NCI-H146 treated with DMSO at 0.1 percent for 48 hours (cell line): ENCODE data around the gene AURKA.
"Not testable (repeated sequence)": the region's sequence is repeated elsewhere in the genome, so short reads cannot be mapped to it uniquely, and the experiment has no call there.

Source experiments
- DNase-seq: peaks from one replicate; lab custom pipeline; 2025; ENCODE audit not compliant: unreplicated experiment; lab: John Stamatoyannopoulos, UW

The AURKA gene

DNA sequence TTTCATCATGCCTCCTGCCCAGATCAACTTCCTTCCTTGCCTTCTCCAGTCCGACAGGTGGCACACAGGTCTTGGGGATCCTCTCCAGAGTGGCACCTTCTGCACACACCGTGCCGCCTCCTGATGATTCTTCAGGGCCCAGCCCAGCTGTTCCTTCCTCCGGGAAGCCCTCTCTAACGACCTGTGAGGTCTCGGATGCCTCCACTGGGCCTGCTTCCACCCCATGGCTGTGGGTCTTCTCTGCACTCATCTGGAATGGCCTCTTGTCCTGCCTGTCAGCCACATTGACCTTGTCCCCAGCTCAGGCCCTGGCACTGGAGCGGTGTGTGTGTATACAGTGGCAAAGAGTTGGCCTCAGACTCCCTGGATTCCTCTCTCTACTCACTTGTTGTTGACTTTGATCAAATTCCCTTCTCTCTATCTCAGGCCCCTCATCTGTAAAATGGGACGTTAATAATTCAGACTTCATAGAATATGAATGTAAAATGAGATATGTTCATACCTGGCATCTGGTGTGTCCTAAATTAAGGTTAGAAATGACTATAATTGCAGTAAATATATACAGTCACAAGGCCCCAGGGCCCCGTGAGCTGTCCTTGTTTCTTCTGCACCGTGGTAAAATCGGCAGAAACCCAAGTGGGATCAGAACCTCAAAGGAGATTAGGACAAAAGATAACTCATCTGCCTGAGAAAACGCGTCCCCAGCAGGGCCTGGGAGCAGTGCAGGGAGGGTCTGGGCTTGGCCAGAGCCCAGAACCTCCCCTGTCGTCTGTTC lies 31.7 kb downstream of the AURKA start:
- no peak for DNase-seq

DNA sequence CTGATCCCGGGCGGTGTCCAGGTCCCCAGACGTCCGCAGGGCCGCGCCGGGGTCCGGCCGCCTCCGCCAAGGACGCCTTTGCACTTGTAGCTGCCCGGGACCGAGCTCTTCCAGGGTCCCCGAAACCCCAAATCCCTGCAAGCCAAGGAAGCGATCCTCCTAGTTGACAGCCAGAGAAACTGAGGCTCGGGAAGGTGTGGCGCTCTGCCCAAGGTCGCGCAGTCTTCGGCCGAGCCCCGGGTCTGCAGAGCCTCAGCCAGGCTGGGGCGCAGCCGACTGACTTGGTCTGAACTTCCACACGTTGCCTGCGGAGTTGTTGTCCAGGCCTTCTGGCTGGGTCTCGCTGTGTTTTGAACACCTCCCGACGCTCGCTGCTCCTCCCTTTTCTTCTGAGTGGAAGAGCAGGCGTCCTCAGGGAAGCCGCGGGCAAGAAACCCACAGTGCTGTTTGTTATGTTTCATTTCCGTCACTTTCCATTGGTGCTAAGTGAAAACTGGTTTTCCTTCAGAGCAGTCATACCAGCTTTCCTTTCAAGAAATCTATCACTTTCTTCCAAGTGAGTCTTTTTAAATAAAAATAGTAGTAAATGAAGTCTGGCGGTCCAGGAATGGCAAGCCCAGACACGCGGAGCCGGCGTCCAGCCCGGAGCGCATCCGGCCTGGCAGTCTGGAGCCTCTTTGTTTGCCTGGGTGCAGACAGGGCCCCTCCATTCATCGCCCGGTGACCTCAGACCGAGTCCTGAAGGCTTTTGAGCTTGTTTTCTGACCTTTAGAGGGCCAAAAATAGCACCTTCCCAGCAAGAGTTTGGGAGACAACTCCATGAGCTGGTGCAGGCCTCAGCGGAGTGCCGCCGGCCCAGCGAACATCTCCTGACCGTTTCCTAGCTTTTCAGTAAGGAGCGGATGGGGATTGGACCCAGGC lies 32.5 kb downstream of the AURKA start:
- DNase-seq: peak; percentile 77

DNA sequence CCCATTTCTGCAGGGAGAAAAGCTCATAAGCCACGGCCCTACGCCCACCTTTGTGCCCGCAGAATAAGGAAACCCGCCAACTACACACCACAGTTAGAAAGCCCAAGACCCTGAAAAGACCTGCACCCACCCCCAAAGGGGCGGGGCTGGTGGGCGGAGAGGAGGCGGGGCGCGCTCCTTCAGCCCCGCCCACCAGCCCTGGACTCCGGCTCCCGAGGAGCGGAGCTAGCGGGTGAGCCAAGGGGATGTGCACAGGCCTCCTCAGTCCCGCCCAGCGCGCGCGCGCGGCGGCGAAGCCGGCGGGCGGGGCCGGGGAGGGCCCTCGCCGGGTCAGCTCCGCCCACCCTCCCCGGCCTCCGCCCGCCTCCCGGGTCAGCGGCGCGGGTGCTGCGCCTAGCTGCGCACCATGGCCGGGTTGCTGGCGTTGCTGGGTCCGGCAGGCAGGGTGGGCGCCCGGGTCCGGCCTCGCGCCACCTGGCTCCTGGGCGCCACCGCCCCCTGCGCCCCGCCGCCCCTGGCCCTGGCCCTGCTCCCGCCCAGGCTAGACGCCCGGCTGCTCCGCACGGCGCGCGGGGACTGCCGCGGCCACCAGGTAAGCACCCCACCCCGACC lies 33.3 kb downstream of the AURKA start, which contains the start of gene FAM210B:
Gene FAM210B, plus strand, starts transcription at position 375 of the 612 bp plus-strand sequence. Its CDS starts 32 bp downstream, at position 407.
- DNase-seq: peak; percentile 77

DNA sequence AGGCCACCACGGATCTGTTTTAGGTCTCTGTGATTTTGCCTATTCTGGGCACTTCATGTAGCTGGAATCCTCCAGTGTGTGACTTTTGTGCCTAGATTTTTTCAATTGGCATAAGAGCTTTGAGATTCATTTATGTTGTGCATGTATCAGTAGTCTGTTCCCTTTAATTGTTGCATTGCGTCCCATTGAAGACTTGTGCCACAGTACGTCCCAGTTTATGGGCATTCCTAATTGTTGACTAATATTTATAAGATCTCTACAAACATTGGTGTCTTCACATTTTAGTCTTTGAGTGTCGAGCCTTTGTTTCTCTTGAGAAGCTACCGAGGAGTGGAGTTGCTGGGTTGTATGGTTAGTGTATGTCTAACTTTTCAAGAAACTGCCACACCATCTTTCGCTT lies 33.9 kb downstream of the AURKA start:
- DNase-seq: no peak

DNA sequence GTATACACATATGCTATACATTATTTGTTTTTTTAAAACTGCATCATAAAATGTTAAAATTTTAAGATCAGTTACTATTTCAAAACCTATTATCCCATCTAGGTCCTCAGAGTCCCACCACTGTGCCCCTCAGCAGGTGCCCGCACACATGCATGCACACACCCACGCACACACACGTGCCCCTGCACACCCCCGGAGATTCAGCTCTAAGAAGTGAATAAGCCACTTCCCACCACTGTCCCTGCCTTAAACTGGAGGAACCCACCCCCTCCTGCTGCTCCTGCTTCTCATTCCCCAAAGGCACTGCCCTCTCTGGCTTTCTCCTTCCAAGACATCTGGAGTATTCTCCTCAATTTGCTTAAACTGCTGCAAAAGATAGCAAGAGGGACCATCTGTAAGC lies 38.7 kb downstream of the AURKA start:
- DNase-seq: no peak

DNA sequence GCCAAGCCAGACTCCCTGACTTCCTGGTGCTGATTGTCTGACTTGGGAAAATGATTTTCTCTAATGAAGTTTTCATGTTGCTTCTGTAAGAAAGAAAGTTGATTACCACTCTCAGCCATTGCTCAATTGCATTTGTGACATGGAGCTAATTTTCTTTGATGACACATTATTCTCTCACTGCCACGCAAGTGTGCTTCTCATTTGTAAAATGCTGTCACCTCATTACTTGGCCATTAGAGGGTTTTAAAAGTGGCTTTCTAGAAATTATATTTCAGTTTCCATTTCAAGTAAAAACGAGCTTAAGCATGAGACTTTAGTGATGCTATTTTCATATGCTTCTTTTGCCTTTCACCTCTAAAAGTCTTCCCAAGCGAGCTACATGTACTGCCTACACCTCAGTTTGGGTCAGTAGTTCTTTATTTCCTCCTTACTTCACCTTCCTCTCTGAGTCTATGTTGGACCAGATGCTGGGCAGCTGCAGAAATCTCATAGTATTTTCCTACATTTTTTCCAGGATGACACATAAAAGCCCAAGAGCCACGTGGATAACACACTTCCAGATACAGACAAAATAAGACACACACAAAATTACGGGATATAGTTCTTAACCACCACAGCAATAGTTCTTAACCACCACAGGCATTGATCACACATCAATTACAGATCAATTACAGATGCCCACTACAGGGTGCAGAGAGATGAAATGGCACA lies 39.5 kb downstream of the AURKA start:
- no peak for DNase-seq

DNA sequence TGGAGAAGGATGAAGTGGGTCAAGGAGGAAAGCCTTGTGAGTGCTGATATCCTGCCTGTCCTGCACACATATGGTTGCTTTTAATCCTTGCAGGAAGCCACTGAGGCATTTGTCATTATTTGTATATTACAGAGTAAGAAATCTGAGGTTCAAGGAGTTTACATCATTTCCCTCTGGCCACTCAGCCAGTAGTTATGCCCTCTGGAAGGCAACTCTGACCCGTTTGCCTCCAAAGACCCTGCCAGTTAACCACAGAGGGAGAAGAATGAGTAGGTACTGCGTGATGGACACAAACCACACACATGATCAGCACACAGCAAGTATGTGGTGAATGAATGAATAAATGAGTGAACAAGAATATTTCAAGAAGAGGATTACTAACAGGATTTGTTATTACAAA lies 41.2 kb downstream of the AURKA start:
- DNase-seq: no peak

DNA sequence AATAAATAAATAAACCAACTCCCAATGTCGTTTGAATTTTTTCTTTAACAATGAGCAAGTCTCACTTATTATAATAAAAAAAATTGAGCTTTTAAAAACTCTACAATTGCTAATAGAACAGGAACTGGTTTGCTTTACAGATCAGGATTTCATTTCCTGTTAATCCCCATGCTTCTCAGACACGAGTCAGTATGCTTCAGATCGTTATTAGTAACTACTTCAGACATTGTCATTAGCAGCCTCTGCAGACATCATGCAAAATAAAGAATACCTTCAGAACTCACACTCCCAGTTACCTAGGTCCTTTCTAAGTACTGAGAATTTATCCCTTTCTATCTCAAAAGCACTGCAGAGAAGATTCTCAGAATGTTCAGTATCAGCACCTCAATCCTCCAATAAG lies 43.3 kb downstream of the AURKA start:
- no peak for DNase-seq

DNA sequence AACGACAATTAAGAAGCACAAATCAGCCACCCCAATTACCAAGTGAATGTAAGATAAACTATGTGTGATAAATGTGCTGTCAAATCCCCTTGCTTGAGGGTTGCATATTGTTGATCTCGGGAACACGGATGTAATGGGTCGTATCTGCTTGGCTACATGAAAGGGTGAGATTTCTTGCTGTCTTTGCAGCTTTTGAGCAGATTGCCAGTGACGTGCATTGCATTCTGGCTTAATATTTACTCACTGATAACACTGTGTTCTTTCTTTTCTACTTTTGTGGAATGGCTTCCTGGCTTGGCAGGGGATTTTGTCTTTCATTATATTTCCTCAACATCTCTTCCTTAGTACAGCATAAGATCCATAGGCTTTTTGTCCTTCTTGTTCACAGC lies 43.7 kb downstream of the AURKA start:
- peak; percentile 40 for DNase-seq

DNA sequence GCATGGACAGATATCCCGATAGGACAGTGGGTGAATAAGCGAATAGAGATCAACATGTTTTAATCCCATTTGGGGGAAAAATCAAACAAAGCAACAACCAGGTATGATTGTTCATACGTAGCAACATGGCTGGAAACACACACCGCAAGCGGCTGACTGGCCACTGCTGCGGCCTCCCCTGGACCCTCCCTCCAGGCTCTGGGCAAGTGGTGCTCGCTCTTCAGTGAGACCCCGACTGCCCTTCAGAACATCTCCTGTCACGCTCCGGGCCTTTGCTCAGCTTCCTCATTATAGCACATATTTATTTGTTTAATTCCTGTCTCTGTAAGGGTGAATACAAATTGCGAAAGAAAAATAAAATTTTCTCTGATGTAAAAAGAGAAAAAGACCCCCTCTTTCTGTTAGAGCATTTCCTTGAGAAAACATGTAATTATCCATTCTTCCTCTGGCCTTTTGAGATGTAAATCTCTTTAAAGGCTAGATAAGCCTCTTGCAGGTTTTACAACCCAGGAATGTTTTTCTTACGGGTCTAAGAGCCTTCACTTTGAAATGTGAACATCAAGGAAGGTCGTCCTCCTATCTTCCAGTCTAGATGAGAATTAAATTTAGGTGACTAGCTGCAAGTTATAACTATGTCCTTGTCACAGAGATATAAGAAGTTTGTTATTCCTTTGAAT lies 44.2 kb downstream of the AURKA start:
- DNase-seq: no peak

DNA sequence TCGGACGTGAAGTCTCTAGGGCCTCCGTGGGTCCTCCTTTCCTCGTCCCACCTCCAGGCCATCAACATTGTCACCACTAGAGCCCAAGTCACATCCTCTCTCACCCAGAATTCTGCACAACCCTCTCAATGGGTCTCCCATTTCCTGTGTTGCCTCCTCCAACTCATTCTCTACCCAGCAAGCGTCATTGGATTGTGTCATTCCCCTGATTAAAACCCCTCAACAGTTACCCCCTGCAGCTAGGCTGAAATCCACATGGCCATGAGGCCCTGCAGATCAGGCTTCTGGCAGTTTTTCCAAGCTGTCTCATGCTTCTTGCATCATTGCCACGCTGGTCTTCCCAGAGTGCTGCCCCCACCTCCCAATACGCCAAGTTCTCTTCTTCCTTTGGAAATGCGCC lies 46.1 kb downstream of the AURKA start:
- DNase-seq: no peak

DNA sequence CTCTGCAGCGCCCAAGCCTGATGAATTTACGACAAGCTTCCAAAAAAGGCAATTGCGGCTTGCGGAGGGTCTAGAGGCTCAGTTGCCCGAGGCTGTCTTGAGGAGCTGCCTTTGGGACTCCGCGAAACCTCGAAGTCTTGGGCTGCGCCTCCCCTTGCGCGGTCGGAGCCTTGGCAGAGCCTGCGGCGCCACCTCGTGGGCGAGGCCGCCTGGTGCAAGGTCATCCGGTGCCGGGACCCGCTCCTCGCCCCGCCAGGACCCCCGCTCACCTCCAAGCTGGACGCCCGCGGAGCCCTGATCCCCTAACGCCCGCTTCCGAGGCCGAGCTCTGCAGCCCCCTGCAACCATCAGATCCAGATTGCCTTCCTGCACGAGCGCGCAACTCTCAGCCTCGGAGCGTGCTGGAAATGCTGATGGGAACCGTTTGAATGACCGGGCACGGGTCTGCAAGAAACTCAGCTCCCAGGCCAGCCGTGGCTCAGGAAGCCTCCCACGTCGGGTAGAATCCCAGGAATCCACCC lies 48.1 kb downstream of the AURKA start:
- DNase-seq: no peak

DNA sequence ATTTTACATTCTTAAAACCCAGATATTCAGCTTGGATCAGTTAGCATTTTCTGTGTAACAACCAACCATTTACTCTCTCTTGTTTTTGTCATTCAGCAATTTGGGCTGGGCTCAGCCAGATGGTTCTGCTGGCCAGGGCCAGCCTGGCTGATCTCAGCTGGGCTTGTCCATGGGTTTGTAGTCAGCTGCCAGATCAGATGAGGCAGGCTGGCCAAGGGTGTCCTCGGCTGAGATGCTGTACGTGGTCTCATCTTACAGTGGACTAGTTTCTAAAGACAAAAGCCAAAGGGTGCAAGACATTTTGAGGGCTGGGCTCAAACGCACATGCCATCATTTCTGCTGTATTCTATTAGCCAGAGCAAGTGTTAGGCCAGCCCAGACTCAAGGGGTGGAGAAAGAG lies 49.2 kb downstream of the AURKA start:
- no peak for DNase-seq

DNA sequence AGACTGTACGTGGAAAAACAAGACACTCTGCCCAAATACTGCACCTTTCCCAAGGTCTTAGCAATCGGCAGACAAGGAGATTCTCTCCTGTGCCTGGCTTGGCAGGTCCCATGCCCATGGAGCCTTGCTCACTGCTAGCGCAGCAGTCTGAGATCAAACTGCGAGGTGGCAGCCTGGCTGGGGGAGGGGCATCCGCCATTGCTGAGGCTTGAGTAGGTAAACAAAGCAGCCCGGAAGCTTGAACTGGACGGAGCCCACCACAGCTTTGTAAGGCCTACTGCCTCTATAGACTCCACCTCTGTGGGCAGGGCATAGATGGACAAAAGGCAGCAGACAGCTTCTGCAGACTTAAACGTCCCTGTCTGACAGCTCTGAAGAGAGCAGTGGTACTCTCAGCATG lies 55.3 kb downstream of the AURKA start:
- DNase-seq: not testable (repeated sequence)

DNA sequence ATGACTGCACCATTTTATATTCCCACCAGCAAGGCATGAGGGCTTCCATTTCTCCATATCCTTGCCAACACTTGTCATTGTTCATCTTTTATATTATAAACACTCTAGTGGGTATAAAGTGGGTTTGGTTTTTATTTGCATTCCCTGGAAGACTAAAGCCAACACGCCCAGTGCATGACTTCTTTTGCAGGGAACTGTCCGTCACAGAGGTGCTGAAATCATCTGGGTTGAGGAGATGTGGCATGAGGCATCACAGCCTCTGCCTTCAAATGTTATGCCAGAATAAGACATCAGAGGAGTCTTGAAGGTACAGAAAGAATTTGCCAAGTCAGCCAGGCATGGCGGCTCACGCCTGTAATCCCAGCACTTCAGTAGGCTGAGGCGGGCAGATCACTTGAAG lies 63.2 kb downstream of the AURKA start:
- DNase-seq: no peak

DNA sequence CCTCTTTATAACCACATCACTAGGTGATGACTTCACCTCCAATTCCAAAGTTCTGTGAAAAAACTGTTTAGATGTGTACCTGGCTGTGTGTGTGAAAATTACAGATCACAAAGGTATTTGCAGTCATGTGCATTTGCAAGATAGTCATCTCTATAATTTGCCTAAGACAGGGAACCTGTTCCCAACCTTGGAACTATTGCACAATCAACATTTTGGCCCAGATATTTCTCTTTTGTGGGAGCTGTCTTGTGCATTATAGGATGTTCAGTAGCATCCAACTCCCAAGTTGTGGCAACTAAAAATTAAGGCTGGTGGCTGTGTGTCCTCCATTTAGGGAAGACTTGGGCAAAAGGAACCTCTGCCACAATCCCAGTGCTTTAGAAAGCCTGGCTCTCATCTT lies 67.2 kb downstream of the AURKA start:
- no peak for DNase-seq

DNA sequence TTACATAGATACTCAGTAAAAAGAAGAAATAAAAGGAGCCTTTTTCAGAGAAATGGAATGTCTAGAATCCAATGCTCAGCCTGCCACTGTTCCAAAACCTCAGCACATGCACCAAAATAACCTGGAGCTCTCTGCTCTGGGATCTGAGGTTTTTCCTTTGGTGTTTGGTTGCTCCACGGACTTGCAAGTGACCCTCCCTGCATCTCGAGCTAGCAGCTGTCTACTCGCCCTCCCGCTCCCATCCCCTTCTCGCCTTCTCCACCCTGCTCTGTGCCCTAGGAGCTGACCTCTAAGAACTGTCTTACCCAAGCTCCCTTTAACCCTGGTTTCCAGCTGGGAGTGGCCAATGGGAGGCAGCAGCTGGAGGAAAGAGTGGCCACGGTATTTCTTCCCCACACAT lies 68.4 kb downstream of the AURKA start:
- no peak for DNase-seq

DNA sequence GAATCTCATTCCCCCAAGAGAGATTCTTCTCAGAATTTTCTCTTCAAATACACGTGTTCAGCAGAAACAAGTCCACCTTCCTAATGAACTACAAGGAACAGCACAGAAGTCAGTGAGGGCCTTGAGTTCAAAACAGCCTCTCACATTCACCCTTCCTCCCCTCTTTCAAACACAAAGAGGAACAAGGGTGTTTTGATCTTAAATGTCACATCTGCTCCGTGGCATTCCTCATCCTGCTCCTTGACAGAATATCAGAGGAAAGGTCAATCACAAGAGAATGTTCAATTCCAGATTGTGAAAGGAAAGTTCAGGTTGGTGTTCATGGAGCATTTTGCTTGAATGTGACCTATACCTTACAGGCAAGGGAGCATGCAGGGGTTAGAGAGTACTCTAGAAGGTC lies 68.8 kb downstream of the AURKA start:
- DNase-seq: no peak

DNA sequence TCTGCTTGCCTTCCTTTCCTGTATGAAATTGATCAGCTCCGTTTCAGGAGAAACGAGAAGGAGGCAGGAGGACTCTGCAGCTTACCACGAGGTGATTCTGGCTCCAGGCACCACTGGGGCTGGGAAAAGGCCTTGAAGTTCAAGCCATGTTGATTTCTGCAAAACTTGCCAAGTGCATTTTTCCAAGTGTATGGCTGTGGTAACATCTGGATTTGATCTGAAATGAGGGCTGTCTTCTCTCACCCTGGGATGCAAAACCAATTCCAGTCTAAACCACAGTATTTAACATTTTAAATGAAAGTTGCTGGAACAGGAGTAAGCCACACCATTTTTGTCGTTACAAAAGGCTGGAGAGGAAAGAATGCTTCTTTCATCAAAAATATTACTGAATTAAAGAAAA lies 69.3 kb downstream of the AURKA start:
- no peak for DNase-seq
